ENCODE data around the gene KRTAP10-1.

DNA sequence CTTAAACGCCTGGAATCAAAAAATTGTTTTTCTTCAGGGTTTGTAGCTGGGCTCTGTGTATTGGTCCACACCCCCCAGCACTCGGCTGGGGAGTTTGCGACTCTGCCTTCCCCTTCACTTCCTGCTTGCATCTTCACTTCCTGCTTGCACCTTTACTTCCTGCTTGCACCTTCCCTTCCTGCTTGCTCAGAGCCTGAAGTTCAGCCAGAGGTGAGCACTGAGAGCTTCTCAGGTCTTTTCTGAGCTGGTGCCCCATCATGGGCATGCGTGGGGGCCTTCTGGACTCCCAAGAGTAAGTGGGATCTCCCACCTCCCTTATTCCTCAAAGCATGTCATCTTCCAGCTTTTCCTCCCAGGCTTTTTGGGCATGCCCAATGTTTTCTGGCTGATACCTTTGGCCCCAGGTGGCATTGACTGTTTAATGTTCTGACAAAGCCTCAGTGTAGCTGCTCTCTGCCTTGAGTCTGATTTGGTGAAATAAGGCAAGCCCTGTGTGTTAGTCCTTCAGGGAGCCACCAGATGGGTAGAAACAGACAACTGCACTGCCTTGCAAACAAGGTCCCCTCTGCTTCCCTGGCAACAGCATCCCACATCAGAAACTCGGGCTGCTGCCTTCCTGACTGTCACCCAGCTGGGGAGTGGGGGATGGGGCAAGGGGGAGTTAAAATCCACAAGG is 7.8 kb upstream of the KRTAP10-1 start:
- no peak for TF ChIP-seq POLR2A (IDR thresholded peaks at IDR 0.05)
- TF ChIP-seq, protein P1, sequence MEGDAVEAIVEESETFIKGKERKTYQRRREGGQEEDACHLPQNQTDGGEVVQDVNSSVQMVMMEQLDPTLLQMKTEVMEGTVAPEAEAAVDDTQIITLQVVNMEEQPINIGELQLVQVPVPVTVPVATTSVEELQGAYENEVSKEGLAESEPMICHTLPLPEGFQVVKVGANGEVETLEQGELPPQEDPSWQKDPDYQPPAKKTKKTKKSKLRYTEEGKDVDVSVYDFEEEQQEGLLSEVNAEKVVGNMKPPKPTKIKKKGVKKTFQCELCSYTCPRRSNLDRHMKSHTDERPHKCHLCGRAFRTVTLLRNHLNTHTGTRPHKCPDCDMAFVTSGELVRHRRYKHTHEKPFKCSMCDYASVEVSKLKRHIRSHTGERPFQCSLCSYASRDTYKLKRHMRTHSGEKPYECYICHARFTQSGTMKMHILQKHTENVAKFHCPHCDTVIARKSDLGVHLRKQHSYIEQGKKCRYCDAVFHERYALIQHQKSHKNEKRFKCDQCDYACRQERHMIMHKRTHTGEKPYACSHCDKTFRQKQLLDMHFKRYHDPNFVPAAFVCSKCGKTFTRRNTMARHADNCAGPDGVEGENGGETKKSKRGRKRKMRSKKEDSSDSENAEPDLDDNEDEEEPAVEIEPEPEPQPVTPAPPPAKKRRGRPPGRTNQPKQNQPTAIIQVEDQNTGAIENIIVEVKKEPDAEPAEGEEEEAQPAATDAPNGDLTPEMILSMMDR (IDR thresholded peaks at IDR 0.05), result no peak

All from uterus (tissue), 2 donors.